Psoas muscle (tissue), 8 donors: Measurements from ENCODE around the gene IDI2. TPM values are rescaled to one million over a fixed set of nuclear protein-coding genes. Genes with fewer than 3 reads are reported as not detected.

Experiments used
- ATAC-seq, 4 donors: fragments of 200-7000 bp; cut with Tn5 transposase; one replicate each; pipeline ENCODE4 v1.9.1; 2020; ENCODE audit warnings: moderate library complexity in 3 of 4, mild to moderate bottlenecking in 2 of 4
- DNase-seq, 2 donors: peaks; one replicate each; pipeline ENCODE4 v3.0.0-alpha.2; 2020
- H3K27ac ChIP-seq: fragments of 200-600 bp; one replicate; pipeline ENCODE4 v1.8.0; 2022
- H3K27me3 ChIP-seq, 3 donors: fragments of 200-600 bp in 1 of 3; one replicate each; pipeline versions ENCODE4 v1.6.1 to v1.8.0; 2013 to 2022; ENCODE audit warnings: low read length in 2 of 3, mild to moderate bottlenecking in 2 of 3, moderate library complexity in 1 of 3; ENCODE audit not compliant: insufficient read depth in 3 of 3
- H3K36me3 ChIP-seq, 2 donors: fragments of 200-600 bp in 1 of 2; one replicate each; pipeline versions ENCODE4 v1.6.1 to v1.8.0; 2013 to 2022; ENCODE audit warnings: low read depth in 1 of 2, mild to moderate bottlenecking in 1 of 2, moderate library complexity in 1 of 2; ENCODE audit not compliant: insufficient read depth in 1 of 2
- H3K4me1 ChIP-seq: fragments of 200-600 bp; one replicate; pipeline ENCODE4 v1.8.0; 2022
- H3K4me3 ChIP-seq: fragments of 200-600 bp; one replicate; pipeline ENCODE4 v1.8.0; 2022; ENCODE audit warnings: mild to moderate bottlenecking
- H3K9me3 ChIP-seq: fragments of 200-600 bp; one replicate; pipeline ENCODE4 v1.8.0; 2022
- CTCF ChIP-seq: fragments of 200-600 bp; IDR thresholded peaks from one replicate; pipeline ENCODE4 v1.8.0; 2022; ENCODE audit warnings: antibody characterized with exemption
- WGBS, 3 donors: extraction: QIAGEN DNeasy Blood & Tissue Kit; methylation state at CpG; one replicate each; pipeline versions ENCODE4 v1.1.6 to v1.1.7; 2013; 5-methylcytosine and 5-hydroxymethylcytosine counted together
- intact Hi-C, 2 donors: fragments of 100-400 bp; cut with DNase I; formaldehyde crosslinking; loops; one replicate each; pipeline versions ENCODE4 v1.11.0 to v1.14.2; 2022
- polyA plus RNA-seq, 3 donors: library from polyadenylated mRNA; stranded (reverse); fragments of 200-250 nt; gene quantifications; one replicate each; pipeline ENCODE4 v1.2.3, GENCODE V29; 2013
- total RNA-seq, 4 donors: library from RNA; stranded (reverse); fragmentation: NEBNext Ultra II Directional in 2 of 4; extraction: Animal tissue kit (Norgen Biotek cat#: 25700) in 2 of 4; gene quantifications; one replicate each; pipeline versions ENCODE4 v1.2.1 to v1.2.4, GENCODE V29; 2021 to 2023
- donor health status: healthy with polysubstance abuse.
- donor health status: DM: no; HTN: no; CAD: no; lungs with moderate emphysema.
- donor health status: Bipolar disorder and iron deficiency.
- donor health status: healthy.
- donor health status: DM: yes; HTN: yes; CAD: no.
- donor health status: DM: no; HTN: no; CAD: no.
- donor health status: DM: no; HTN: no; CAD: no.
- donor health status: DM: yes; HTN: yes; CAD: no.

The IDI2 gene
- total and polyA plus RNA-seq, 7 donors, result 16.6 to 182 (median 133) TPM

GRCh38 chr10:970311-971149 is 55.1 kb downstream of the IDI2 start:
- no peak overlapping the region for H3K27ac ChIP-seq
- no peaks in the 10 kb centered on the region for H3K9me3 ChIP-seq
- ATAC-seq (peak; percentile 61 to 83 (median 70)), DNase-seq (peak; percentile 40 to 58)
- 17 to 33% (median 22%) methylated on average over 14 of the region's 14 CpGs for WGBS, 3 donors
- H3K27me3 ChIP-seq, result peaks cover 0 to 2% (median 0%) of the 10 kb centered on the region in 3 donors
- peak overlapping the region; percentile 7 for H3K4me3 ChIP-seq
- H3K36me3 ChIP-seq, result no peaks in the 10 kb centered on the region
- TF ChIP-seq CTCF, result no peak
- H3K4me1 ChIP-seq, result peaks cover 10% of the 10 kb centered on the region
- intact Hi-C loops, result no loop called here

GRCh38 chr10:969473-970150 is 56.0 kb downstream of the IDI2 start:
- no peak for TF ChIP-seq CTCF
- H3K27ac ChIP-seq, result no peak overlapping the region
- WGBS, 3 donors, result 69 to 80% (median 74%) methylated on average over 15 of the region's 15 CpGs
- no peaks in the 10 kb centered on the region for H3K36me3 ChIP-seq
- H3K4me3 ChIP-seq, result no peak overlapping the region
- intact Hi-C loops, result no loop called here
- ATAC-seq, result no peak
- H3K9me3 ChIP-seq, result no peaks in the 10 kb centered on the region
- peaks cover 0 to 2% (median 0%) of the 10 kb centered on the region in 3 donors for H3K27me3 ChIP-seq
- no peak for DNase-seq
- peaks cover 10% of the 10 kb centered on the region for H3K4me1 ChIP-seq

Other genes starting within 250 kb of the IDI2 start
- gene LARP4B, start 94.2 kb downstream of the IDI2 start, total RNA-seq, result 10 to 100 TPM; 66.6 to 88.3 (median 79.6) TPM
- 10 to 100 TPM; 16.6 to 38.9 (median 21.7) TPM for gene LARP4B, start 94.2 kb downstream of the IDI2 start, polyA plus RNA-seq
- gene GTPBP4, start 37.4 kb downstream of the IDI2 start, total RNA-seq, result 10 to 100 TPM; 36.3 to 77.4 (median 68.5) TPM
- gene GTPBP4, start 37.4 kb downstream of the IDI2 start, polyA plus RNA-seq, result 100 to 1,000 TPM in 1 of 3 donors, 10 to 100 TPM in 2; 44.2 to 134 (median 70.2) TPM
- 10 to 100 TPM; 49.3 to 61.3 (median 55.3) TPM for gene IDI1, start 23.3 kb upstream of the IDI2 start, total RNA-seq
- 100 to 1,000 TPM in 2 of 3 donors, 10 to 100 TPM in 1; 42.8 to 137 (median 111) TPM for gene IDI1, start 23.3 kb upstream of the IDI2 start, polyA plus RNA-seq
- 10 to 100 TPM; 17.2 to 28.3 (median 21.4) TPM for gene WDR37, start 30.5 kb upstream of the IDI2 start, total RNA-seq
- gene WDR37, start 30.5 kb upstream of the IDI2 start, polyA plus RNA-seq, result 10 to 100 TPM in 1 of 3 donors, 1 to 10 TPM in 2; 6.8 to 14.1 (median 9.7) TPM